Fibroblast of skin of back (primary cell): ENCODE data around the gene IFNG-AS1.
A peak's percentile ranks its signal among the peaks of the same experiment; 100 is the strongest.

Experiments
- DNase-seq: peaks from one replicate; pipeline ENCODE4 v3.0.0-alpha.2; 2013

IFNG-AS1 gene

DNA sequence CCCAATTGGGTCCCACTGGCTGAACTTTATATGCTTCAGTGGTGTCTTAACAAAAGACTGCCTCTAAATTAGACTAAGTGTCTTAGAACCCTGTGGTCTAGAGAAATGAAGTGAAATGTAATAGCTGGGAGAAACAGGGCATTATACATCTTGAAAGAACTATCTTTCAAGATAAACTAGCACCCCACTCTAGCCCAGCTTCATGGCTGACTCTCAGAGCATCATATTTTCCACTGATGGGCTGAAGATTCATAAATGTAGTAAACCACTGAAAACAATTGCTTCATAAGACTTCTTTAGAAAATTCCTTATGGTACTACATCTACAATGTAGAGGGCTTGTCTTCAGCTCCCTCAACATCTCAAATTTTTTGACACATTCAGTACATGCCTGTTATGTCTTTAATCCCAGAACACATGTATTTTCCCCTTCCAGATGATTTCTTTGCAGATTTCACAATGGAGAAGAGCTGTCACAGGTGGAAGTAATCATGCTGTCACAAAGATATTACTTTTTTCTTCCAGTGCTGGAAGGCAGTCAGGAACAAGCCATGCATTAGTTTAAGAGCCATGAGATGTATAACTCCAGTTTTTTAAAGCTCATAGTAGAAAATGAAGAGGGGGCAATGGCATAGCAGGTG lies 48.5 kb downstream of the IFNG-AS1 start:
- DNase-seq: no peak

GRCh38 chr12:68038650-68039049 lies 49.4 kb downstream of the IFNG-AS1 start:
- DNase-seq: no peak

- DNase-seq: peak; percentile 76
Observed at GRCh38 chr12:68040450-68041075, 51.3 kb downstream of the IFNG-AS1 start.

DNA sequence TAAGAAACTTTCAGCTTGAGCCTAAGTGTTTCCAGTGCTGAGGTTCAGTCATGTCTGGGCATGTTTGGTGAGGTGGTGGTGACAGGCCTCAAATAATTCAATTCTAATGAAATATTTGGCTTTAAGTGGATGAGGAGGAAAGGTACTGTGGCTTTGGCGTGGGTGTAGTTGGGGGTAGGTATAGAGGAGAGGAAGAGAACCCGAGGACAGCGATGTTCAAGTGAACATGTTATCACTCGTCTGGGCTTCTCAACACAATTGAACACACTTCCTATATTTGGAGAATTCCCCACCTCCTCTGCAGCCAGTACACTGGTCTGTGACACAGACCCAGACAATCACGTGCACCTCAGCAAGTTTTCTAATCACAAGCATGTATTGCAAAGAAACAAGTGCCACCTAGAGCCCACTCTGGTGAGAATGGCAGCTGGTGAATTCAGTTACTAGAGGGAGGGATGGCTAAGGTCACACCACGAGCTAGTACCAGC lies 53.0 kb downstream of the IFNG-AS1 start:
- peak; percentile 16 for DNase-seq

- no peak for DNase-seq
Observed at GRCh38 chr12:68043435-68043834, 54.2 kb downstream of the IFNG-AS1 start.

GRCh38 chr12:68048648-68049297 lies 59.5 kb downstream of the IFNG-AS1 start:
- DNase-seq: no peak

GRCh38 chr12:68056300-68056699 lies 67.1 kb downstream of the IFNG-AS1 start:
- no peak for DNase-seq

DNA sequence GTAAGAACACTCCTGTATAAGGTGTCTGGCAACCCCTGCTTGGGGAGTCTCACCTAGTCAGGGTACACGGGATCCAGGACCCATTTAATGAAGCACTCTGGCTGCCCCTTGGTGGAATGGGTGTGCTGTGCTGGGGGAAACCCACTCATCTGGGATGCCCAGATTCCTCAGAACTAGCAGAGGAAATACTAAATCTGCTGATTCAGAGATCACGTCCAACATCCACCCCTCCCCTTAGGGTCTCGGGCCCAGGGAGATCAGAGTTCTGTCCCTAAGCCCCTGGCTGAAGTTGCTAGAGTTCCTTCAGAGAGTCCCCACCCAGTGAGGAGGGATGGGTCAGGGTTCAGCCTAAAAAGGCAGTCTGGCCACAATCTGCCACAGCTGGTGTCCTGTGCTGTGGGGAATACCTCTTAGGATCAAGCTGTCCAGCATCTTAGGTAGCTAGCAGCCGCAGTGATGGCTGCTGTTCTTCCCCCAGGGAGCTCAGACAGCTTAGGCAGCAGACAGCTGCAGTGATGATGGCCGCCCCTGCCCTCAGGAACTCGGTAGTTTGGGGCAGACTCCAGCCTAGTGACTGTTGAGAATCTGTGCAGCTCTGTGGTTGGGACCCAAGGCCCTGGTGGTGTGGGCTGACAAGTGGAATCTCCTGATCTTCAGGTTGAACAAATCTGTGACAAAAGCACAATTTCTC lies 74.8 kb downstream of the IFNG-AS1 start:
- DNase-seq: no peak

- DNase-seq: no peak
Observed at GRCh38 chr12:68065163-68065562, 75.9 kb downstream of the IFNG-AS1 start.

GRCh38 chr12:68065687-68066086 lies 76.4 kb downstream of the IFNG-AS1 start:
- DNase-seq: no peak

GRCh38 chr12:68067762-68068376 lies 78.6 kb downstream of the IFNG-AS1 start:
- no peak for DNase-seq

DNA sequence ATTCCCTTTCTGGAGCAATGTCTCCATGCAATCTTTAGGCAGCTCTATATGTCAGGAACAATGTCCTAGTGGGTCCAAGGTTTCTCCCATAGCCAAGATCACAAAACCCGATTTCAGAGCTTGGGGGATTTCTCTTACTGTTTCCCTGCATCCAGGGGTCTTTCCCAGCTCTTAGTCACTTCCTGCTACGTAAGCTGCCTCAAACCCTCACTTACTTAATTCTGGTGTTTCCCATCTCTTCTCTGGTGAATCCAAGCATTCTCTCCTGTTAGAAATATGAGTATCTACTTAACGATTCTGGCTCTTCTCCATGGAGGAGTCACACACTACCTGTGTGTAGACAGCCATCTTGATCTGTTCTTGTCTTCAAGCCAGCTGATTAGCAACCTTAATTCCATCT lies 80.0 kb downstream of the IFNG-AS1 start:
- DNase-seq: no peak
